Ureter (tissue), 1 donor: ENCODE measurements around the gene SLC51A. TPM values are rescaled to one million over a fixed set of nuclear protein-coding genes. Genes with fewer than 3 reads are reported as not detected.
"Not testable (repeated sequence)": the region's sequence is repeated elsewhere in the genome, so short reads cannot be mapped to it uniquely, and the experiment has no call there.

Source experiments
- DNase-seq: peaks from one replicate; pipeline ENCODE4 v3.0.0-alpha.2; 2020; ENCODE audit warnings: low spot score
- total RNA-seq: library from RNA; stranded (reverse); gene quantifications from one replicate; pipeline ENCODE4 v1.2.4, GENCODE V29; 2023
- donor health status: DM: yes; HTN: yes; CAD: no.

Gene SLC51A
- total RNA-seq, 1 donor from 2014 or later, result not detected

DNA sequence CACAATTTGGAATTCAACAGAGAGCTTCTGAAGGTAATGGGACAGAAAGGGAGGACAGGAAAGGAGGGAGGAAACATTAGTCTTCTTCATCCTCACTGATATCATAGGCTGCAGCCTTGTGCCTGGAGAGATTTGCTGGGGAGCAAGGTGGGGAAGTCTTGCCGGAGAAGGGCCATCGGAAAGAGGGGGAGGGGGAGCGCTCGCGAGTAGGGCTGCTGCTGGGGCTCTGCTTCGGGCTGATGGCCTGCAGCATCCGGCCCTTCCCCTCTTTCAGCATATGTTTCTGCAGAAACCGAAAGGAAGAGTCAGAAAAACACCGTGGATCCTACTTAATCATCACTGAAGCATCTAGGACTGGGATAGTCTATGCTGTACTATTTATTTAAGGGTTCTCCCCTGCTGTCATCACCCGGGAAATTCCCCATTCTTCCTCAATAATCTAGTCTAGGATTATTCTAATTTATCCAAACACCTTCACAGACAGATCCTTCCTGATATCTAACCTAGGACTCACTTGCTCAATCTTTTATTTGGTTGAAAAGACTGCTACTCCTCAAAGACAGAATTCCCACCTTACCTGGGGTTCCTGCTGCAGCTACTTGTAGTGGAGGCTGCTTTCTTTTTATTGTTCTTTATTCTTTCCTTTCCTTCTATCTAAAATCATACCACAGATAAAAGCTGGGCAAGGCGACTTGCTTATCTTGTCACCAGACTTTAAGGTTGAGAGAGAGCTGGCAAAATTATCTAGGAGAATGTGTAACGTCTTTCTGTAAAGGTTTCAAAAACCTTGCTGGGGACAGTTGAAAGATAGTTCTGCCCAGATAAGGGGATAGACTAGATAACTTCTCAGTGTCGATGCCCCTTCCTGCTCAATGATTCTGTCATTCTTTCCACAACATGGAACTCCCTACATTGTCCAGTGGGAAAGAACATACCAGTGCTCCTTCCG lies 22.6 kb downstream of the SLC51A start:
- no peak for DNase-seq

DNA sequence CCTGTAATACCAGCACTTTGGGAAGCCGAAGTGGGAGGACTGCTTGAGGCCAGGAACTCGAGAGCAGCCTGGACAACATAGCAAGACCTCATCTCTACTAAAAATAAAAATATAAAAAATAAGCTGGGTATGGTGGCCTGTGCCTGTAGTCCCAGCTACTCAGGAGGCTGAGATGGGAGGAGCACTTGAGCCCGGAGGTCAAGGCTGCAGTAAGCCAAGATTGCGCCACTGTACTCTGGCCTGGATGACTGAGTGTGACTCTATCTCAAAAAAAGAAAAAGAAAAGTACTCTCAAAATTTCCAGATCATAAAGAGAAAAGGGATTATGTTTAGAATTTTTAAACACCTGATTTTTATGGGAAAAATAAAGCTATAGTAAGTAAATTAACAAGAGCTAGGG lies 24.1 kb downstream of the SLC51A start:
- DNase-seq, result no peak

DNA sequence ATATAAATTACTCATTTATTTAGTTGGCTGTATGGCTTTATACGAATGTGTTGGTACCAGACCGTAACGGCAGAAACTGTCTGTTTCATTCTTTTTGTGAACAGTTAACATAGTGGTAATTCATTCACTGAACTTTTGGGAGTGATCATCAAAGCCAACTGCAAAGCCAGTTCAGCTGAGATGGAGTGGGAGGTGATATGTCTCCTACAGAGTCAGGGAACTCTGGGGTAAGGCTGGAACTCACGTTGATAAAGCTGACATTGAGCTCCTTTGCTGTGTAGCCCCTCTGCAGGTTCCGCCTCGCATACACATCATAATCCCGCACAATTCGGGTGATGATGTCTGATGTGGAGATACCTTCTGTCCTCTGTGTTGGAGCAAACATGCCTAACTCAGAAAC lies 25.4 kb downstream of the SLC51A start:
- DNase-seq, result no peak

DNA sequence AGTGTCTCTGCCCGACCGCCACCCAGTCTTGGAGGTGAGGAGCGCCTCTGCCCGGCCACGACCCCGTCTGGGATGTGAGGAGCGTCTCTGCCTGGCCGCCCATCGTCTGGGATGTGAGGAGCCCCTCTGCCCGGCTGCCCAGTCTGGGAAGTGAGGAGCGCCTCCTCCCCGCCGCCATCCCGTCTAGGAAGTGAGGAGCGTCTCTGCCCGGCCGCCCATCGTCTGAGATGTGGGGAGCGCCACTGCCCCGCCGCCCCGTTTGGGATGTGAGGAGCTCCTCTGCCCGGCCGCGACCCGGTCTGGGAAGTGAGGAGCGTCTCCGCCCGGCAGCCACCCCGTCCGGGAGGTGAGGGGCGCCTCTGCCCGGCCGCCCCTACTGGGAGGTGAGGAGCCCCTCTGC lies 27.8 kb downstream of the SLC51A start:
- not testable (repeated sequence) for DNase-seq

DNA sequence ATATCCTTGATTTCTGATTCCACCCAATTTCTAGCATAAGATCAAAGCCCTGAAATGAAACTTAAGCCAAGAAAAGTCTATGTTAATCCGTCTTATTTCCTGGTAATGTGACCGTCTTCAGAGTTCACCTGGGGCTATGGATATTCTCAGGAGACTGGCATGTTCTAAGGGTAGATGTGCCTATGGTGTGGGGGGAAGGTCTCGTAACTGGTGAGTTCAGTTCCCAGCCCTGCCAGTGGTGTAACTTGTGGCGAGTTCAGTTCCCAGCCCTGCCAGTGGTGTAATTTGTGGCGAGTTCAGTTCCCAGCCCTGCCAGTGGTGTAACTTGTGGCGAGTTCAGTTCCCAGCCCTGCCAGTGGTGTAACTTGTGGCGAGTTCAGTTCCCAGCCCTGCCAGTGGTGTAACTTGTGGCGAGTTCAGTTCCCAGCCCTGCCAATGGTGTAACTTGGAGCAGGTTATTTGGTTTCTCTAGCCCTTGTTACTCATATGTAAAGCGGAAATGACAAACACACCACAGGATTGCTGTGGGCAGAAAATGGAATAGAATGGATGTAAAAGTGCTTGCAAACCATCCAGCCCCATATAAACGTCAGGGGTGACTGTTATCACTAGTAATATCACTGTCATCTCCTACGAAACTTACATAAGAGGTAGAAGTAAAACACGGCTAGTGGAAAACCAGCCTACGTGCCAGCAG lies 30.4 kb downstream of the SLC51A start:
- DNase-seq, result no peak

DNA sequence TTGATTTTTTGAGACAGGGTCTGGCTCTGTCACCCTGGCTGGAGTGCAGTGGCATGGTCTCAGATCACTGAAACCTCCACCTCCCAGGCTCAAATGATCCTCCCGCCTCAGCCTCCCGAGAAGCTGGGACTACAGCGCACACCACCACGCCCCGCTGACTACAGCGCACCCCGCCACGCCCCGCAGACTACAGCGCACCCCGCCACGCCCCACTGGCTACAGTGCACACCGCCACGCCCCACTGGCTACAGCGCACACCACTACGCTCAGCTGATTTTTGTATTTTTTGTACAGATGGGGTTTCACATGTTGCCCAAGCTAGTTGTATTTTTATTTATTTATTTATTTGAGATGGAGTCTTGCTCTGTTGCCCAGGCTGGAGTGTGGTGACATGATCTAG lies 35.6 kb downstream of the SLC51A start:
- DNase-seq, result no peak

DNA sequence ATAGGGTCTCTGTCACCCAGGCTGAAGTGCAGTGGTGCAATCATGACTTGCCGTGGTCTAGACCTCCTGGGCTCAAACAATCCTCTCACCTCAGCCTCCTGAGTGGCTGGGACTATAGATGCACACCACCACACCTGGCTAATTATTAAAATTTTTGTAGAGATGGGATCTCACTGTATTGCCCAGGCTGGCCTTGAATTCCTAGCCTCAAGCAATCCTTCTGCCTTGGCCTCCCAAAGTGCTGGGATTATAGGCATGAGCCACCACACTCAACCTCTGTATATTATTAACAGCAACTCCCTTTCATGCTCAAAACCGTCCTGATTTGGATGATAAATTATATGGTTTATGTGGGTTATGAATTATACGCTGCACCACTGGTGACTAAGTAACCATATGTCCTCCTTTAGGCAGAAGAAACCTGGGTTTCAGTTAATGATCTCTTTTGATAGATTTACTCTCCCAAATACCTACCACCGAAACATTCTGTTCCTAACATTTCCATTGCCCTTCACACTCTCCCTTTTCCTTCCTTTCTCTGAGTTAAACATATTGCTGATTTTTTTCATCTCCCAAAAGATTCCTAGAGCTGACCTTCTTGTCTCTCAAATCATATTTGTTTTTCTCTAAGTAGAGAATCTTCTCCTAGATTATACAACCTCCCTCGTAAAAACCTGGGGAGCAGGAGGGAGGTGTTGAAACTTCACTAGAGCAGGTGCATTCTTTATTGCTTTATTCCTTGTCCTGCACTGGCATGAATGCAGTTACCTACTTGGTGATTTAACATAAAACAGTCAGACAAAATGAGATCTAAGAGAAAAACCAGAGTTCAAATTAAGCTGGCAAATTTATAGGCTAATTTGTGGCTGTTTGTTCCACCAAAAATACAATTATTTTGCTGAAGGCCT lies 38.3 kb downstream of the SLC51A start:
- DNase-seq, result no peak

DNA sequence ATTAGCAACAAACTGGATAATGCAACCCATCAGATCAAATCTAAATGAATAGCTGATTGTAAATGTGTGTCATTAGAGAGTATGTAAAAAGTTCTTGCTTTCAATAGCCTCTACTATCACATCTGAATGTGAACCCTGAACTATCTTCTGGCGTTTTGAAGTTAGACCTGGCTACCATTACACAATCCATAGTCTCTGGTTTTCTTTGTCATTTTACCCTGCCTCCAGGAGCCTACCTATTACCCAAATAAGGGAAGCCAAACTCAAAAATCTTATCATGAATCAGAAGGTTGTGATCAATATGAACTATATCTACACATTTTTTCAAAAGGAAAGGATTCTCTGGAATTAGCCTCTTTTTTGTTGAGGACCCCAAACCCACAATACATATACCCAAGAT lies 39.4 kb downstream of the SLC51A start:
- DNase-seq, result no peak

DNA sequence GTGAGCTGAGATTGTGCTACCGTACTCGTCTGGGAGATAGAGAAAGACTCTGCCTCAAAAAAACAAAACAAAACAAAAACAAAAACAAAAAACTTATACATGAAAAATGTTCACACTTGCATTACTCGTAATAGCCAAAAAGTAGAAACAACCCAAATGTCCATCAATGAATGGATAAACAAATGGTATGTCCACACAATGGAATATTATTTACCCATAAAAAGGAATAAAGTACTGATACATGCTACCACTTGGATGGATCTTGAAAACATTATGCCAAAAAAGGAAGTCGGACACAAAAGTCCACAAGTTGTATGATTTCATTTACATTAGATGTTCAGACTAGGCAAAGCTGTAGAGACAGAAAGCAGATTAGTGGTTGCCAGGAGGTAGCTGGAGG lies 44.5 kb downstream of the SLC51A start:
- DNase-seq, result no peak

DNA sequence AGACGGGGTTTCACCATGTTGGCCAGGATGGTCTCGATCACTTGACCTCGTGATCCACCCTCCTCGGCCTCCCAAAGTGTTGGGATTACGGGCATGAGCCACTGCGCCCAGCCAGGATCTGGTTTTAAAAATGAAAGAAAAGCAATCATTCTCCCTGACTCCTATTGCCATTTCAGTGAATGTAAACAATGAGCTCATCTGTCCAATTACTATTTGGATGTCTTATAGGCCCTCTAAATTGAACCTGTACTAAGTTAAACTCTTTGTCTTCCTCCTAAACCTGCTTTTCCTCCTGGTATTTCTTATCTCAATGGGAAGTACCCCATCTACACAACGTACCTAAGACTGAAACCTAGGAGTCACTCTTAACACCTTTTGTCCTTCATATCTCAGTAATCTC lies 47.5 kb downstream of the SLC51A start:
- DNase-seq, result no peak

DNA sequence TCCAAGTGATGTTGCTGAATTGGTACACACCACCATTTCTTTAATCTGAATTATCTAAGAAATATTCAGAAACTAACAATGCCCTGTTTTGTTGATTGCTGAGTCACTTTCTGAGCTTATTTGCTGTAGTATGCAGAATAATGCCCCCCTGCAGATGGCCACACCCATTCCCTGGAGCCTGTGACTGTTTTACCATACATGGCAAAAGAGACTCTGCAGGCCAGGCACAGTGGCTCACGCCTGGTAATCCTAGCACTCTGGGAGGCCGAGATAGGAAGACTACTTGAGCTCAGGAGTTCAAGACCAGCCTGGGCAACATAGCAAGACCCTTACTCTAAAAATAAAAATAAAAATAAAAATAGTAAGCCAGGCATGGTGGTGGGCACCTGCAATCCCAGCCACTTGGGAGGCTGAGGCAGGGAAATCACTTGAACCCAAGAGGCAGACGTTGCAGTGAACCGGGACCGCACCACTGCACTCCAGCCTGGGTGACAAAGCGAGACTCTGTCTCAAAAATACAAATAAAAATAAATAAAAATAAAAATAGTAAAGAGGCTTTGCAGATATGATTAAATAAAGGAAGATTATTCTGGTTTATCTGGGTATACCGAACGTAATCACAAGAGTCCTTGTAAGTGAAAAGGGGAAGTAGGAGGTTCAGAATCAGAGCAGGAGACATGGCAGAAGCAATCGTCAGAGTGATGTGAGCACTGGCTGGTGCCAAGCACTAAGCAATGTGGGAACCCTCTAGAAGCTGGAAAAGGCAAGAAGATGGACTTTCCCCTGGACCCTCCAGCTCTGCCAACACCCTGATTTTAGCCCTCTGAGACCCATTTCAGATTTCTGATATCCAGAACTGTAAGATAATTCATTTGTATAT lies 52.2 kb downstream of the SLC51A start:
- DNase-seq, result no peak

DNA sequence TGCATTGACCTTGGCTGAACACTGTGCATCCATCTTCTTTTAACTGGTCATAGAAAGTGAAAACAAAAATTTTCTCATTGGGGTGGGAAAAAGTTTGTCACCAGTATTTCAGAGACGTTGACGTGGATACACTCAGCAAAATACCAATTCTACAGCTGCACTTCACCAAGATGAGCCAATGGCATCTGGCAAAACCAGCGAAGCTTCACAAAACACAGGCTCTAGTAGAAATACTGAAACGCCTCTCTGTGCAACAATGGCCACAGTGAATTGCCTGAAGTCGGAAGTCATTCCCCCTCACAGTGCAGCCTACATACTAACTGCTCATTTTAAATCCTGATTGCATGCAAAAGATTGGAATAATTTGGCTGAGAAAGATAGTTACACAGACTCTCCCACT lies 54.2 kb downstream of the SLC51A start:
- no peak for DNase-seq

DNA sequence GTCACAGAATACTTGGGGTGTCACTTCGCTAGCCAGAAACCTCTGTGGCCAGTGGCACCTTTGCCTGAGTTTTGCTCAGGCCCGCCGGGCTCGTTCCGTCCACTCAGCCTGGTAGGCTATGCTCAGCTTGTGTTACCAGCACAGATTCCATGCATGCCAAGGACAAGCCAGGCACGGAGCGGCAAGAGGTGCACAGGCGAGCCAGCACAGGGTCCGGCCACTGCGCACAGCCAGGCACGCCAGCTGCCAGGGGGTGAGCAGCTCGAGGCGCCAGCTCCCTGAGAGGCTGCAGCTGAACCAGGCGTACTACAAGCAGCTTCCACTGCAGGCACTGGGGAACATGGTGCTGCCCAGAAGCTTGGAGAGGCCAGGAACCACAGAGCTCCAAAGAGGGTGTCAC lies 56.5 kb downstream of the SLC51A start:
- DNase-seq, result no peak

DNA sequence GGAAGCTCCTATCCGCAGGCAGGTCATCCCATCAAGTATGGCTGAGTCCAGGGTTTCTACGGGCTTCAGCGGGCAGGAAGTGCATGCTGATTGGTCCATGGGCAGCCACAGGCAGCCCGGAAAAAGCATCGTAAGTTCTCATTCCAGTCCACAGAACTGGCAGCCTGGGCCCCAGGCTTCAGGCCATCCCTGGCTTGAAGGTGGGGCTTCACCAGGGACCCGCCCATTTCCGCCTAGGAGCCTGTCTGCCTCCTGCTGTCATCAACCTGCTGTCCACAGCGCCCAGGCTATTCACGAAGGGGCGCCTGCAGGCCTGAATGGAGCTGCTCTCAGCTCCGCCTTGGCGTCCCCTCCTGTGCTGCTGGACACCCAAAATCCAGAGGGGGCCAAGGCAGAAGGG lies 57.3 kb downstream of the SLC51A start:
- no peak for DNase-seq

DNA sequence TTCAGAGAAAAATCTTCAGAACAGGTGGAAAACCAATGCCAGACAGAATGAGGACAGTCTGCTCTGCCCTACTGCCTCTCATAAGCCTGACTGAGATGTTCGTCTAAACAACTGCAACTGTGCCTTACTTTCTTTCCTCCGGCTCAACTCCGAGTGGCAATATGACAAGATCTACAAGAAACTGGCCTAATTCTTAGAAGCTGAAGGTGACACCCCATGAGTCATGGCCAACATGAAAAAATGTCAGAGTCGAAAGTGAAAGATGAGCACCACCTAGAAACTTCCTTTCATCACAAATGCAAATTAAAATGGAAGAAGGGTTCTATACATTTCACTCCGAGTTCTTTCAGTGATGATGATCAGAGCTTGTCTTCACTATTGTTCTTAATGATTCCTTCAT lies 58.3 kb downstream of the SLC51A start:
- DNase-seq, result no peak

DNA sequence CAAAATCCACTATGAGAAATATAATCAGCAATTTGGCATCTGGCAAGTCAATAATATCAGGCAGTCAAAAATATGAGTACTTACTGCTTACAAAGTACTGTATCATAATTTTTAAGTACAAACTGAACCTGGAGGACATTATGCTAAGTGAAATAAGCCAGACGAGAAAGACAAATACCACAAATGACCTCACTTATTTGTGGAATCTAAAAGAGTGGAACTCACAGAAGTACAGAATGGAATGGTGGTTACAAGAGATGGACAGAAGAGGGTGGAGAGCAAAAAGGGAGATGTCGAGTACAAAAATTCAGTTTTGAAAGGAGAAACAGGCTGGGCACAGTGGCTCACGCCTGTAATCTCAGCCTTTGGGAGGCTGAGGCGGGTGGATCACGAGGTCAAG lies 58.8 kb downstream of the SLC51A start:
- DNase-seq, result no peak

DNA sequence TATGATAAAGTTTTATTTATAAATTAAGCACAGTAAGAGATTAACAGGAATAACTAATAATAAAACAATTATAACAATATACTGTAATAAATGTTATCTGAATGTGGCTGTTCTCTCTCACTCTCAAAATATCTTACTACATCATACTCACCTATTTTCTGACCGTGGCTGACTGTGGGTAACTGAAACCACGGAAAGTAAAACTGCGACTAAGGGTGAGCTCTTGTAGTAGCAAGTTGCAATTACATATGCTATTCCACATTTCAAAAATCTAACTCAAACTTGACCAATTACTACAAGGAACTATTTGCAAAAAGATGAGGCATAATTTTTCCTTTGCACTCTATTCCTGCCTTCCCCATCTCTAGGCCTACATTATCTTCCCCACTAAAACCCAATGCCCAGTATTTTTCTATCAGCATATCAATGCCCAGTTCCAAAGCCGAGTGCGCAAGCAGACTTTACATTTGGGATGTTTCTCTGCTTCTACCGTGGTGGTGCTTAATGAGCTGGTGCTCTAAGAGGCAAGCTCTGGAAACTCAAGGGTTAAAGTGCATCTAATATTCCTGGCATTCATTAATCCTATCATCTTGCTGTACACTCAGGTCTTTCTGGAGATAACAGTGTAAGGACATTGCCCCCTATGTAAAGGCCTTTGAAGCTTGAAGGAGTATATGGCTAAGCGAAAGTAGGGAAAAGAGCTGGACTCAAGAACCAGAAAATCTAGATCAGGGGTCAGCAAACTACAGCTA lies 64.5 kb downstream of the SLC51A start:
- no peak for DNase-seq

DNA sequence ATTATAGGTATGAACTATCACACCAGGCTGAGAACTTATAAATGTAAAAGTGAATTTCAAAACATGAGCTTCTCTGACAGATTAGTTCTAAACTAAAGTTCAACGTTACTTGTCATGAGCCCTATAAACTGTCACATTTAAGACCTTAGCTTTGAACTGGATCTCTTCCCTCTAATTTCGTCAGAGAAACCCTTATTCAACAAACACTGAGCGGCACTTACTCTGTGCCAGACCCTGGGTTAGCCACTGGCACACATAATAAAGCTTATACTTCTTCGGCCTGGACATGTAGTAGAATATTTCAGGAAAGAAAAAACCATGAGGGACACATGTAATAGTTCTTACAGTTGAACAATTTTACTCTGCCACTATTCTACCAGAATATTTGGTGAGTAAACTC lies 65.6 kb downstream of the SLC51A start:
- DNase-seq, result no peak
